ENCODE data around the gene KIRREL3.

- TF ChIP-seq CTCF (IDR thresholded peaks at IDR 0.05; ENCODE audit: insufficient read depth, low read length) (no peak), POLR2AphosphoS5 (IDR thresholded peaks at IDR 0.05; ENCODE audit: low read depth) (no peak), GABPA (IDR thresholded peaks at IDR 0.05; ENCODE audit: low read depth) (no peak)
Observed at GRCh38 chr11:126702165-126702720, 298.3 kb downstream of the KIRREL3 start.

Data from HL-60 (cell line).